Stimulated activated CD8-positive, alpha-beta memory T cell treated with anti-CD3 and anti-CD28 coated beads, Interleukin-7, amount 100 ng/mL, for 4 hours (primary cell): ENCODE measurements around the gene ZIC2.
"Not testable (repeated sequence)": the region's sequence is repeated elsewhere in the genome, so short reads cannot be mapped to it uniquely, and the experiment has no call there.

Source experiments
- DNase-seq, 2 donors: peaks; one replicate each; pipeline ENCODE4 v3.0.0-alpha.2; 2020; ENCODE audit warnings: low read depth in 2 of 2

The ZIC2 gene

GRCh38 chr13:100019780-100020356, 38.3 kb downstream of the ZIC2 start:
- DNase-seq = no peak

- DNase-seq = no peak
These were observed 41.2 kb downstream of the ZIC2 start for GRCh38 chr13:100022798-100023197.

DNA sequence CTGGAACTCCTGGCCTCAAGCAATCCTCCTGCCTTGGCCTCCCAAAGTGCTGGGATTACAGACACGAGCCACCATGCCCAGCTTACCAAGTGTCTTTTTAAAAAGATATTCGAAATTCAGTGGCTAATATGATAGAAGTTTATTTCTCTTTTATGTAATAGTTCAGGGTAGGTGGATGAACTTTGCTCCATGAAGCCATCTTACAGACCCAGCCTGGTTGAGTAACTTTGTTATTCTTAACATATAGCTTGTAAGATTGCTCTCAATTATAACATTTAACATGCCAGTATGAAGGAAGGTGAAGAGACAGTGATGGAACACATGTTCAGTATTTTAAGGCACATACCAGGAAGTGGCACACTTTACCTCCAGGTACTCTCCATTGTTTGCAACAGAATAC, 42.4 kb downstream of the ZIC2 start:
- no peak for DNase-seq

- no peak for DNase-seq
These were observed 48.3 kb downstream of the ZIC2 start for GRCh38 chr13:100029933-100030332.

GRCh38 chr13:100032642-100033041, 51.1 kb downstream of the ZIC2 start:
- not testable (repeated sequence) for DNase-seq

- no peak for DNase-seq
These were observed 54.4 kb downstream of the ZIC2 start for GRCh38 chr13:100035936-100036335.
